Peyer's patch (tissue), 4 donors: ENCODE data around the gene CSNK2B. TPM values are rescaled to one million over a fixed set of nuclear protein-coding genes. Genes with fewer than 3 reads are reported as not detected.
"Not testable (repeated sequence)": the region's sequence is repeated elsewhere in the genome, so short reads cannot be mapped to it uniquely, and the experiment has no call there.

Experiments
- DNase-seq, 3 donors: peaks; one replicate each; pipeline ENCODE4 v3.0.0-alpha.2; 2017 to 2019
- H3K27ac ChIP-seq, 4 donors: fragments of 200-600 bp; sonication (generic); one replicate each; pipeline ENCODE4 v1.5.1; 2016 to 2019
- H3K27me3 ChIP-seq, 2 donors: fragments of 200-600 bp; sonication (generic); one replicate each; pipeline ENCODE4 v1.5.1; 2019
- H3K36me3 ChIP-seq, 3 donors: fragments of 200-600 bp; sonication (generic); one replicate each; pipeline ENCODE4 v1.5.1; 2016 to 2019
- H3K4me1 ChIP-seq, 4 donors: fragments of 200-600 bp; sonication (generic); one replicate each; pipeline ENCODE4 v1.5.1; 2016 to 2019
- H3K4me3 ChIP-seq, 4 donors: fragments of 200-600 bp; sonication (generic); 1 replicate in 3 of 4; 2 replicates in 1 of 4; pipeline ENCODE4 v1.5.1; 2016 to 2019; ENCODE audit warnings: mild to moderate bottlenecking in 1 of 4
- H3K9me3 ChIP-seq, 4 donors: fragments of 200-600 bp; sonication (generic); one replicate each; pipeline ENCODE4 v1.5.1; 2016 to 2019; ENCODE audit warnings: mild to moderate bottlenecking in 1 of 4
- POLR2A ChIP-seq, 2 donors: fragments of 450-650 bp; IDR thresholded peaks; one replicate each; pipeline ENCODE4 v1.5.1; 2017; ENCODE audit warnings: antibody characterized with exemption in 2 of 2, mild to moderate bottlenecking in 2 of 2, moderate library complexity in 2 of 2
- total RNA-seq, 4 donors: library from RNA; depleted of rRNA; stranded (reverse); fragments of >200 nt; gene quantifications; one replicate each; pipeline ENCODE4 v1.1.0, GENCODE V29; 2016
- TF ChIP-seq, protein P1 (sequence below), 6 experiments: fragments of 450-650 bp in 4 of 6; fragments of 200-600 bp in 2 of 6; sonication (generic) in 1 of 6; IDR thresholded peaks; one replicate each; pipeline ENCODE4 v1.5.1; 2017 to 2019; ENCODE audit warnings: antibody characterized with exemption in 6 of 6, mild to moderate bottlenecking in 3 of 6, moderate library complexity in 1 of 6

Gene CSNK2B
- total RNA-seq, 4 donors from 2014 or later: 209 to 243 (median 227) TPM

DNA sequence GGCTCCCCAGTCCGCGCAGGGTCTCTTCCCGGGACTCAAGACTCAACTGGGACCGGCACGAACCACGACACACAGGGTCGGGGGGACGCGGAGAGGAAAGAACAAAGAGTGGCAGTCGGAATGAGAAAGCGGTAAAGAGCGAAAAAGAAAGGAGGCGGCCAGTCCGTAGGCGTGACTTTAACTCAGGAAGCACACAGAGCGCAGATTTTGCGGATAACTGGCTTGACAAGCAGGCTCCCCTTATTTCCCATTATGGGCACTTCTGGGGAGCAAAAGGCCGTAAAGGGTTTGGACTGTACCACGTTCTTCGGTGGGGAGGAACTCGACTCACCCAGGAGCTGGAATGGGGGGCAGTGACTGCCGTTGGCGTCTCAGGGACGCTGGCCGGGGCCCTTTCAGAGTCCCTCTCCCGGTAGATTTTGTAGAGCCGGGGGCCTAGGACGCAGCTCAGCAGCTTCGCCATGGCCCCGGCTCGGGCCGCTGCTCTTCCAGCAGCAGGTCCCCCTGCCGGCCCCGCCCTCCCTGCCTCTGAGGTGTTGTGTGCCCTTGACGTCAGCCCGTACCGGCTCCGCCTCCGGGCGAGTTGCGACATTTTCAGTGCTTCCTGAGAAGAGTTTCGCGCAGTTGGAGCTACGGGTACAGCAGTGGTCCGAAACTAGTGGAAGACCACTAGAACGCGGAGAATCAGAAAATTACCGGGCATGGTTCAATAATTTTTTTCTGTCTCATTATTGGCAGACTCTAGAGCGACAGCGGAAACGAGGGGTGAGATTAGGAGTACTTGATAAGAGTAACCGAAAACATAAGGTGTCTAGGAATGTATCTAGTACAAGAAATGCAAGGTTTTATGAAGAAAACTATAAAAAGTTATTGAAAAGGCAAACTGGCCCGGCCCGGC, 37.2 kb downstream of the CSNK2B start, which contains the start of gene ABHD16A:
Gene ABHD16A (minus strand): TSS at position 506 of the 898 bp plus-strand sequence. CDS start 43 bp downstream, at position 463.
- no peaks in the 10 kb centered on the region for H3K9me3 ChIP-seq
- H3K4me1 ChIP-seq: peaks cover 0 to 26% (median 9%) of the 10 kb centered on the region in 4 donors
- TF ChIP-seq, protein P1, sequence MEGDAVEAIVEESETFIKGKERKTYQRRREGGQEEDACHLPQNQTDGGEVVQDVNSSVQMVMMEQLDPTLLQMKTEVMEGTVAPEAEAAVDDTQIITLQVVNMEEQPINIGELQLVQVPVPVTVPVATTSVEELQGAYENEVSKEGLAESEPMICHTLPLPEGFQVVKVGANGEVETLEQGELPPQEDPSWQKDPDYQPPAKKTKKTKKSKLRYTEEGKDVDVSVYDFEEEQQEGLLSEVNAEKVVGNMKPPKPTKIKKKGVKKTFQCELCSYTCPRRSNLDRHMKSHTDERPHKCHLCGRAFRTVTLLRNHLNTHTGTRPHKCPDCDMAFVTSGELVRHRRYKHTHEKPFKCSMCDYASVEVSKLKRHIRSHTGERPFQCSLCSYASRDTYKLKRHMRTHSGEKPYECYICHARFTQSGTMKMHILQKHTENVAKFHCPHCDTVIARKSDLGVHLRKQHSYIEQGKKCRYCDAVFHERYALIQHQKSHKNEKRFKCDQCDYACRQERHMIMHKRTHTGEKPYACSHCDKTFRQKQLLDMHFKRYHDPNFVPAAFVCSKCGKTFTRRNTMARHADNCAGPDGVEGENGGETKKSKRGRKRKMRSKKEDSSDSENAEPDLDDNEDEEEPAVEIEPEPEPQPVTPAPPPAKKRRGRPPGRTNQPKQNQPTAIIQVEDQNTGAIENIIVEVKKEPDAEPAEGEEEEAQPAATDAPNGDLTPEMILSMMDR (IDR thresholded peaks at IDR 0.05): peak in 5 of 6 experiments; percentile 18 to 35 (median 28)
- TF ChIP-seq POLR2A (IDR thresholded peaks at IDR 0.05): peak; percentile 94 to 97
- peak within 1 kb of the TSS; percentile 95 to 99 (median 97) for H3K27ac ChIP-seq
- peak; percentile 99 to 100 (median 100) for DNase-seq
- peak within 1 kb of the TSS; percentile 77 to 85 (median 82) for H3K4me3 ChIP-seq
- H3K36me3 ChIP-seq: peaks cover 0 to 16% (median 0%) of the 10 kb centered on the region in 3 donors
- no peaks in the 10 kb centered on the region for H3K27me3 ChIP-seq

DNA sequence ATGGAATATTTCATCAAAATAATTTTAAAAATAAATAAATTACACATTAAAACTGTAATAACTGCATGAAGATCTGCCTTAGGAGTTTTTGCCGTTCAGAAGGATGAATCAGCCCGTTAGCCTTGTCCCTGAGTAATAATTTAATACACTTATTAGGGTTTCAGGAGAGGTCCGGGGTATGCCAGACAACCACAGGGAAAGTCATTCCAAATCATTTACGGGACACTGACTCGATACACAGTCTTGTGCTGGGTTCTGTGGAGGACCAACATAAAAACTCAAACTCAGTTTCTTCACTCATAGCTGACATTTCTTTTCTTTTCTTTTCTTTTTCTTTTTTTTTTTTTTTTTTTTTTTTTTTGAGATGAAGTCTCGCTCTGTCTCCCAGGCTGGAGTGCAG, 40.1 kb downstream of the CSNK2B start:
- H3K4me1 ChIP-seq: peaks cover 0 to 21% (median 9%) of the 10 kb centered on the region in 4 donors
- H3K27me3 ChIP-seq: no peaks in the 10 kb centered on the region
- no peaks in the 10 kb centered on the region for H3K36me3 ChIP-seq
- no peak for DNase-seq
- no peak overlapping the region for H3K27ac ChIP-seq
- no peak overlapping the region for H3K4me3 ChIP-seq
- no peaks in the 10 kb centered on the region for H3K9me3 ChIP-seq
- TF ChIP-seq, protein P1 (IDR thresholded peaks at IDR 0.05): no peak
- TF ChIP-seq POLR2A (IDR thresholded peaks at IDR 0.05): no peak

DNA sequence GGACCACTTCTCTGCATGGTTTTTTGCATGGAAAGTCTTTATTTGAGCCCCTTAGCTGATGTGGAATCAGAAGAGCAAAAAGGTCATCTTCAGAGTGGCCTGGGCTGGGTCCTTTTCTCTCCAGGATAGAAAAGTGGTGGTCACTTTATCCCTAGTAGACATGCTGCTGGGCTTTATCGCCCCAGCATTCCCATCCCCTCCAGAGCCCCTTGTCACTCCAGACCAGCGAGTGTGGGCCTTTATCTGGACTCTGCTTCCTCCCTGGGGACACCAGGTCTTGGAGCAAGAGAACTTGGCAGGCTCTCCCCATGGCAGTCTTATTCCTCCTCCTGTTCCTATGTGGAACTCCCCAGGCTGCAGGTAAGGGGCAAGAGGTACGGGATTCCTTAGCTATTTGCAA, 40.7 kb downstream of the CSNK2B start, which contains the start of gene LY6G6F:
Gene LY6G6F (plus strand): TSS at position 268 of the 400 bp plus-strand sequence. CDS start 41 bp downstream, at position 309.
- Histone ChIP-seq H3K27ac (no peak within 1 kb of the TSS), H3K4me3 (no peak within 1 kb of the TSS), H3K9me3 (no peaks in the 10 kb centered on the region), H3K27me3 (no peaks in the 10 kb centered on the region), H3K36me3 (no peaks in the 10 kb centered on the region), H3K4me1 (peaks cover 0 to 19% (median 7%) of the 10 kb centered on the region in 4 donors)
- no peak for DNase-seq
- TF ChIP-seq POLR2A (IDR thresholded peaks at IDR 0.05): no peak
- TF ChIP-seq, protein P1 (IDR thresholded peaks at IDR 0.05): no peak

DNA sequence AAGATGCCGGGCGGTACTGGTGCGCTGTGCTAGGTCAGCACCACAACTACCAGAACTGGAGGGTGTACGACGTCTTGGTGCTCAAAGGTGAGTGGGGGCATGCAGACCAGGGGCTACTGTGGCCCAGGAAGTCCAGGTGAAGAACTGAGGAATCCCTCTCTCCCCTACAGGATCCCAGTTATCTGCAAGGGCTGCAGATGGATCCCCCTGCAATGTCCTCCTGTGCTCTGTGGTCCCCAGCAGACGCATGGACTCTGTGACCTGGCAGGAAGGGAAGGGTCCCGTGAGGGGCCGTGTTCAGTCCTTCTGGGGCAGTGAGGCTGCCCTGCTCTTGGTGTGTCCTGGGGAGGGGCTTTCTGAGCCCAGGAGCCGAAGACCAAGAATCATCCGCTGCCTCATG, 41.8 kb downstream of the CSNK2B start:
- no peak for DNase-seq
- Histone ChIP-seq H3K9me3 (no peaks in the 10 kb centered on the region), H3K27ac (no peak overlapping the region), H3K4me3 (no peak overlapping the region), H3K36me3 (no peaks in the 10 kb centered on the region), H3K27me3 (no peaks in the 10 kb centered on the region), H3K4me1 (peaks cover 0 to 14% (median 0%) of the 10 kb centered on the region in 4 donors)
- TF ChIP-seq, protein P1 (IDR thresholded peaks at IDR 0.05): no peak
- no peak for TF ChIP-seq POLR2A (IDR thresholded peaks at IDR 0.05)

DNA sequence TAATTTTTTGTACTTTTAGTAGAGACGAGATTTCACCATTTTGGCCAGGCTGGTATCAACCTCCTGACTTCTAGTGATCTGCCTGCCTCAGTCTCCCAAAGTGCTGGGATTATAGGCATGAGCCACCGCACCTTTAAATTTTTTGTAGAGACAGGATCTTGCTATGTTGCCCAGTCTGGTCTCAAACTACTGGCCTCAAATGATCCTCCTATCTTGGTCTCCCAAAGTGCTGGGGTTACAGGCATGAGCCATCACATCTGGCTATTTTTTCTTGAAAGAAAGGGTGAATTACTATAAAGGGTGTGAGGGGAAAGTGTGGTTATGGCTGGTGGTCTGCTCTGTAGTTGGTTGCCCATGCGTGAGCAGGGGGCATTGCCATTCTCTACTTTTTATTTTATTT, 42.3 kb downstream of the CSNK2B start:
- Histone ChIP-seq H3K27ac (no peak overlapping the region), H3K27me3 (no peaks in the 10 kb centered on the region), H3K4me1 (peaks cover 0 to 14% (median 0%) of the 10 kb centered on the region in 4 donors), H3K9me3 (no peaks in the 10 kb centered on the region), H3K36me3 (no peaks in the 10 kb centered on the region), H3K4me3 (no peak overlapping the region)
- no peak for TF ChIP-seq POLR2A (IDR thresholded peaks at IDR 0.05)
- TF ChIP-seq, protein P1 (IDR thresholded peaks at IDR 0.05): no peak
- no peak for DNase-seq

DNA sequence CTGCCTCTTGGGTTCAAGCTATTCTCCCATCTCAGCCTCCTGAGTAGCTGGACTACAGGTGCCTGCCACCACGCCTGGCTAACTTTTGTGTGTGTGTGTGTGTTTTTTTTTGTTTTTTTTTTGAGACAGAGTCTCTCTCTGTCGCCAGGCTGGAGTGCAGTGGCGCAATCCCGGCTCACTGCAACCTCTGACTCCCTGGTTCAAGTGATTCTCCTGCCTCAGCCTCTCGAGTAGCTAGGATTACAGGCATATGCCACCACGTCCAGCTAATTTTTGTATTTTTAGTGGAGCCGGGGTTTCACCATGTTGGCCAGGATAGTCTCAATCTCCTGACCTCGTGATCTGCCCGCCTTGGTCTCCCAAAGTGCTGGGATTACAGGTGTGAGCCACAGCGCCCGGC, 43.3 kb downstream of the CSNK2B start:
- H3K4me1 ChIP-seq: peaks cover 0 to 15% (median 1%) of the 10 kb centered on the region in 4 donors
- H3K36me3 ChIP-seq, DNase-seq, H3K27ac ChIP-seq, H3K4me3 ChIP-seq, H3K27me3 ChIP-seq, H3K9me3 ChIP-seq: not testable (repeated sequence)
